Measurements from ENCODE around the gene PLAAT2. TPM values are rescaled to one million over a fixed set of nuclear protein-coding genes. Genes with fewer than 3 reads are reported as not detected.
A peak's percentile ranks its signal among the peaks of the same experiment; 100 is the strongest.
"Not testable (repeated sequence)": the region's sequence is repeated elsewhere in the genome, so short reads cannot be mapped to it uniquely, and the experiment has no call there.

PLAAT2 gene
- total and polyA plus RNA-seq, 2 experiments from 2014 or later: not detected

DNA sequence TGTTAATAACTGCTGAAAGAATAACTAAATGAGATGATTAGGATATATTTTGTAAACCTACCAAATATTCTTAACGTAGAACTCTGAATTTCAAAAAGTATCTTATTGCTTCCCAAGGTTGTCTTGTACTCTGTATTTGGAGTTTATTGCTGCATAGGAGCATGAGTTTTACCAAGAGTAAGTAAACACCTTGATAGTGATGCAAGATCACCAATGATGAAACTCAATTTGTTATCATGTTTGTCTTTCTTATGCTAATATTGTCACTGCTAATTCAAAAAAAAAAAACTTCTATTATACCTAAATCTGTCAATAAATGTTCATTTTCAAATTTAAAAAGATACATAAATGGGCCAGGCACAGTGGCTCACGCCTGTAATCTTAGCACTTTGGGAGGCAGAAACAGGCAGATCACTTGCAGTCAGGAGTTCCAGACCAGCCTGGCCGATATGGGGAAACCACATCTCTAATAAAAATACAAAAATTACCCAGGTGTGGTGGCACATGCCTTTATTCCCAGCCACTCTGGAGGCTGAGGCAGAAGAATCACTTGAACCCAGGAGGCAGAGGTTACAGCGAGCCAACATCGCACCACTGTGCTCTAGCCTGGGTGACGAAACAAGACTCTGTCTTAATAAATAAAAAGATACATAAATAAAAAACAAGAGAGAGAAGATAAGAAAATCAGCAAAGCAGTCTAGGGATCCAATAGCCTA lies 23.4 kb upstream of the PLAAT2 start:
- H3K36me3 ChIP-seq: no peaks in the 10 kb centered on the region
- H3K27ac ChIP-seq: no peak overlapping the region
- no peaks in the 10 kb centered on the region for H3K27me3 ChIP-seq
- H3K4me3 ChIP-seq: no peak overlapping the region
- no peak for TF ChIP-seq CTCF (IDR thresholded peaks at IDR 0.05; ENCODE audit: low read depth, low read length)
- H3K9me3 ChIP-seq (ENCODE audit: low read depth): no peaks in the 10 kb centered on the region
- H3K4me1 ChIP-seq (ENCODE audit: low read depth): no peaks in the 10 kb centered on the region
- DNase-seq (ENCODE audit: low read depth in 1 of 2, low spot score in 1 of 2): no peak

DNA sequence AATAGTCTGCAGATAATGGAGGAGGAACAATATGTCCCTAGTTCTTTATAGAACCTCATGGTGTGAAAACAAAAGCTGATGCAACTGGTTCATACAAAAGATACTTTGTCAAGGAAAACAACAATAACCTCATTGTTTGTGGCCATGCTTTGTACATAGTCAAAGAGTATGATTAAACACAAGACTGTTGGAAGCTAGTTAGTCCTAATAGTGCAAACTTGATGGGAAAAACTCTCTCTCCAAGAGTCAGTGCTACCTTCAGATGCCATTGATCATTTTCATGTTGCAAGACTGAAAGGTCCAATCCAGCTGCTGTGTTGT lies 20.1 kb upstream of the PLAAT2 start:
- Histone ChIP-seq H3K9me3 (ENCODE audit: low read depth) (no peaks in the 10 kb centered on the region), H3K36me3 (no peaks in the 10 kb centered on the region), H3K27ac (no peak overlapping the region), H3K27me3 (no peaks in the 10 kb centered on the region), H3K4me3 (no peak overlapping the region), H3K4me1 (ENCODE audit: low read depth) (no peaks in the 10 kb centered on the region)
- no peak for TF ChIP-seq CTCF (IDR thresholded peaks at IDR 0.05; ENCODE audit: low read depth, low read length)
- peak in 1 of 2 donors; percentile 59 for DNase-seq (ENCODE audit: low read depth in 1 of 2, low spot score in 1 of 2)

- H3K36me3 ChIP-seq; H3K4me1 ChIP-seq (ENCODE audit: low read depth); H3K4me3 ChIP-seq; H3K27ac ChIP-seq; DNase-seq (ENCODE audit: low read depth in 1 of 2, low spot score in 1 of 2); H3K27me3 ChIP-seq; H3K9me3 ChIP-seq (ENCODE audit: low read depth): not testable (repeated sequence)
Observed at GRCh38 chr11:63581224-63581623, 18.0 kb upstream of the PLAAT2 start.

DNA sequence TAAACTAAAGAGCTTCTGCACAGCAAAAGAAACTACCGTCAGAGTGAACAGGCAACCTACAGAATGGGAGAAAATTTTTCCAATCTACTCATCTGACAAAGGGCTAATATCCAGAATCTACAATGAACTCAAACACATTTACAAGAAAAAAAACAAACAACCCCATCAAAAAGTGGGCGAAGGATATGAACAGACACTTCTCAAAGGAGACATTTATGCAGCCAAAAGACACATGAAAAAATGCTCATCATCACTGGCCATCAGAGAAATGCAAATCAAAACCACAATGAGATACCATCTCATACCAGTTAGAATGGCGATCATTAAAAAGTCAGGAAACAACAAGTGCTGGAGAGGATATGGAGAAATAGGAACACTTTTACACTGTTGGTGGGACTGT lies 15.7 kb upstream of the PLAAT2 start:
- H3K27ac ChIP-seq; DNase-seq (ENCODE audit: low read depth in 1 of 2, low spot score in 1 of 2); H3K4me3 ChIP-seq; H3K36me3 ChIP-seq; H3K4me1 ChIP-seq (ENCODE audit: low read depth); H3K27me3 ChIP-seq; H3K9me3 ChIP-seq (ENCODE audit: low read depth): not testable (repeated sequence)

DNA sequence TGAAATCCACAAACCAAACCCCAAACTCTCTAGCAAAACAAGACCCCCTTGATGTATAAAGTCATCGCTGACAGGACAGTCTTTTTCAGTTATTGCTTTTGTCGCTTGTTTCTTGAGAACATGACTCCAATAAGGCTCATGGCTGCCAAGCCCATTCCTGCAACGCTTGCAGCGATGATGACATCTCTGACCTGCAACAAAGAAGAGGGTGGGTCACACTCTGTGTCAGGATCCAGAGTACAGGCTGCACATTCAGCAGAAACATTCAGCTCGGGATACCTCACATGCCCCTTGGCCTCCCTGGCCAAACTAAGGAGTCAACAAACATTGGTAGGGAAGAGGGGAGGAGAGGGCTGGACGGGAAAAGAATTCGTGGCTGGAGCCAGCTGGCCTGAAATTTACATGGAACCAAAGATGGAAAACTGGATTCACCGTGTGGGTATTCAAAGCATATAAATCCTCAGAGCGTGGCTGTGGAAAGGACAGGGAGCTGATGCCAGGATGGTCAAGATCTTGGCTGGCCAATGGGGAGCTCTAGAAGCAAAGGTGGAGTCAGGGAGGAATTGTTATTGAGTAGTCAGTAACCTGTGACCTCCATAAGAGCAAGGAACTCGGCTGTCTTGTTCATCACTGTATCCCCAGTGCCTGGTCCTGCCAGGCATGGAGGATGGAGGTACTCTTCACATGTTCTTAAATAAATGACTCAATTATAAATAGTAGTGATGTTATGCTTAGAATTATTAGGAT lies 11.8 kb upstream of the PLAAT2 start:
- H3K4me1 ChIP-seq (ENCODE audit: low read depth): peaks cover 5% of the 10 kb centered on the region
- no peak overlapping the region for H3K4me3 ChIP-seq
- no peak for TF ChIP-seq CTCF (IDR thresholded peaks at IDR 0.05; ENCODE audit: low read depth, low read length)
- peak in 1 of 2 donors; percentile 66 for DNase-seq (ENCODE audit: low read depth in 1 of 2, low spot score in 1 of 2)
- H3K9me3 ChIP-seq (ENCODE audit: low read depth): no peaks in the 10 kb centered on the region
- no peaks in the 10 kb centered on the region for H3K27me3 ChIP-seq
- no peak overlapping the region for H3K27ac ChIP-seq
- no peaks in the 10 kb centered on the region for H3K36me3 ChIP-seq

DNA sequence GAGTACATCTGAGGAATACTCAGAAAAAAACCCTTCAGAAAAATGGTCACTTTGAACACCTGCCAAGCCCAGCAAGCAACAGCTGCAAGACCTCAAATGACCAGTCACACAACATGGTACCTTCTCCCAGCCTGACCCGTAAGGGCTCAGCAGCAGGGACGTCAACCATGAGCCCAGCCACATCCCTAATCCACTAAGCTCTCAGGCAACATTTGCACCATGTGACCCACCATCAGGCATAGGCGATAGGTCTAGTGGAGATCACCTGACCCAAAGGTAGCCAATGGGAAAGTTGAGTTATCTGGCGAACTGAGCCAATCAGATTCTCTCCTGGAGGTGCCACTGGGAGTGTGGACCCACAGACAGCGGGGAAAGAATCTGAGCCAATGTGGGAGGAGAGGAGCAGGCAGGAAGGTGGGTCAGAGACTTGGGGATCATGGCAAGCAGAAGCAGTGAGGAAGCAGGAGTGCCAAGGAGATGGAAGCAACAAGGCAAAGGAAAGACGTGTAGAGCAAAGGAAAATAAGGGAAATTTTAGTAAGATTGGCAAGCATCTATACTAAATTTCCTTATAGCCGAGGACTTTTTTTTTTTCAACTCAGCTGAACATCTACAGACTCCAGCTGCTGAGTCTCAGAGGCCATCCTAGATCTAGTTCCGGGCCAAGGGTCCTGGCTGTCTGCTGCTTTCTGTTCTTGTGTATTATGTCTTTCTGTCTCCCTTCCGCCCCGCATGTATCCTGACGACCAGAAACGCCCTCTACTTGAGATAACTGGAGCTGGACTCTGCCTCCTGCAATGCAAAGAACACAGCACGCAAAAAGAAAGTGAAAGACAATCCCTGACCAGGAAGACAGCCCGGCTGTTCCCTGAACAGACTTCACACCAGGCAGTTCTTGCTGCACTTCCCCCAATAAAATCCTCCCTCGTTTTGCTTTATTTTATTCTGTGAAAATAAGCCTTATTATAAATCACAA lies 11.0 kb upstream of the PLAAT2 start:
- Histone ChIP-seq H3K4me1 (ENCODE audit: low read depth) (peaks cover 5% of the 10 kb centered on the region), H3K9me3 (ENCODE audit: low read depth) (no peaks in the 10 kb centered on the region), H3K36me3 (no peaks in the 10 kb centered on the region), H3K27me3 (no peaks in the 10 kb centered on the region), H3K27ac (no peak overlapping the region), H3K4me3 (no peak overlapping the region)
- peak; percentile 40 for TF ChIP-seq CTCF (IDR thresholded peaks at IDR 0.05; ENCODE audit: low read depth, low read length)
- DNase-seq (ENCODE audit: low read depth in 1 of 2, low spot score in 1 of 2): peak; percentile 34 to 95

Data from cardiac muscle cell (in vitro differentiated cells and primary cell).